ENCODE measurements around the gene ESPNL.

- TF ChIP-seq CTCF (conservative IDR thresholded peaks at IDR 0.05): no peak
- no peak for TF ChIP-seq ZFX (IDR thresholded peaks at IDR 0.05)
Observed at GRCh38 chr2:238097201-238097987, 2.7 kb upstream of the ESPNL start.
